ENCODE data around the gene DUSP14. TPM values are rescaled to one million over a fixed set of nuclear protein-coding genes. Genes with fewer than 3 reads are reported as not detected.
"Not testable (repeated sequence)": the region's sequence is repeated elsewhere in the genome, so short reads cannot be mapped to it uniquely, and the experiment has no call there.

The DUSP14 gene
- total and polyA plus RNA-seq, 2 of the 13 experiments (the other 11 are each of a cell fraction or from before 2014, with no cell fraction given), result 33.5 to 39.8 TPM

GRCh38 chr17:37511642-37512041 lies 22.0 kb downstream of the DUSP14 start:
- intact Hi-C loops (cut with micrococcal nuclease; ENCODE audit: unreplicated experiment); FAIRE-seq; in situ Hi-C loops (cut with HindIII; ENCODE audit: extremely low pct_ligation_motif_present, low pct_unique_long_range_greater_than_20kb); ATAC-seq; CTCF ChIA-PET (ENCODE audit: low intra/inter-chr PET ratio, low total read pairs); DNase-seq (ENCODE audit: low spot score); H2AFZ ChIP-seq (ENCODE audit: low read length); H4K20me1 ChIP-seq (ENCODE audit: insufficient read depth, low read length); H3K4me2 ChIP-seq (ENCODE audit: low read depth, low read length); H3K9ac ChIP-seq (ENCODE audit: insufficient read depth, low read depth, low read length); H3K4me3 ChIP-seq (replicated peaks in 1 of 3; ENCODE audit: insufficient read depth in 1 of 3, low read depth in 2 of 3, low read length in 3 of 3); H3K27ac ChIP-seq (ENCODE audit: extremely low read length, insufficient read depth, low read length); H3K27me3 ChIP-seq (ENCODE audit: control insufficient read depth in 1 of 2, insufficient read depth in 2 of 2, low read length in 2 of 2); H3K9me3 ChIP-seq (ENCODE audit: low read length); BruUV-seq (replicated peaks): not testable (repeated sequence)
- POLR2A ChIA-PET, result interaction anchor here (0.9 kb wide), 1 partner anchor 10 kb away, joined by 3 read pairs; no protein-coding TSS in a partner anchor
- Histone ChIP-seq H3K36me3 (replicated peaks in 1 of 2; ENCODE audit: control insufficient read depth in 1 of 2, insufficient read depth in 2 of 2, low read length in 2 of 2) (peaks cover 11 to 42% of the 10 kb centered on the region in 2 experiments; a peak in 4 of 5 replicates), H3K79me2 (ENCODE audit: insufficient read depth, low read length) (peaks cover 36% of the 10 kb centered on the region), H3K4me1 (ENCODE audit: insufficient read depth, low read length) (peaks cover 16% of the 10 kb centered on the region)
- peak; percentile 70 for TF ChIP-seq ZNF121 (CRISPR knock-in tag; IDR thresholded peaks at IDR 0.05)
- TF ChIP-seq ZNF770 (CRISPR knock-in tag; IDR thresholded peaks at IDR 0.05), result peak; percentile 54
- 92% methylated on average over 1 of the region's 1 CpG for WGBS (ENCODE audit: low lambda C conversion rate)

GRCh38 chr17:37512442-37513068 lies 22.9 kb downstream of the DUSP14 start:
- Histone ChIP-seq H3K79me2 (ENCODE audit: insufficient read depth, low read length) (peaks cover 27% of the 10 kb centered on the region), H3K27ac (ENCODE audit: extremely low read length, insufficient read depth, low read length) (no peak overlapping the region), H2AFZ (ENCODE audit: low read length) (no peak overlapping the region), H3K36me3 (replicated peaks in 1 of 2; ENCODE audit: control insufficient read depth in 1 of 2, insufficient read depth in 2 of 2, low read length in 2 of 2) (peaks cover 11 to 48% of the 10 kb centered on the region in 2 experiments; a peak in 4 of 5 replicates), H3K4me3 (replicated peaks in 1 of 3; ENCODE audit: insufficient read depth in 1 of 3, low read depth in 2 of 3, low read length in 3 of 3) (no peak overlapping the region), H3K9ac (ENCODE audit: insufficient read depth, low read depth, low read length) (no peak overlapping the region), H3K9me3 (ENCODE audit: low read length) (no peaks in the 10 kb centered on the region), H3K4me1 (ENCODE audit: insufficient read depth, low read length) (peaks cover 10% of the 10 kb centered on the region), H3K27me3 (ENCODE audit: control insufficient read depth in 1 of 2, insufficient read depth in 2 of 2, low read length in 2 of 2) (no peaks in the 10 kb centered on the region), H4K20me1 (ENCODE audit: insufficient read depth, low read length) (0 out of 2 replicates have a peak, but pooled peaks cover 6% of the 10 kb centered on the region), H3K4me2 (ENCODE audit: low read depth, low read length) (no peak overlapping the region)
- no TSS peak for BruUV-seq (replicated peaks)
- intact Hi-C loops (cut with micrococcal nuclease; ENCODE audit: unreplicated experiment) (no loop called here), in situ Hi-C loops (cut with HindIII; ENCODE audit: extremely low pct_ligation_motif_present, low pct_unique_long_range_greater_than_20kb) (no loop called here)
- FAIRE-seq, result no peak
- peak; percentile 42; the same call in 2 of the 3 replicates for ATAC-seq
- ChIA-PET POLR2A (no interaction called here), CTCF (ENCODE audit: low intra/inter-chr PET ratio, low total read pairs) (no interaction called here)
- 91% methylated on average over 18 of the region's 24 CpGs for WGBS (ENCODE audit: low lambda C conversion rate)
- no peak for DNase-seq (ENCODE audit: low spot score)
- TF ChIP-seq CREB3 (CRISPR knock-in tag; IDR thresholded peaks at IDR 0.05) (no peak), DDIT3 (CRISPR knock-in tag; IDR thresholded peaks at IDR 0.05) (no peak), ZNF652 (CRISPR knock-in tag; IDR thresholded peaks at IDR 0.05; ENCODE audit: borderline replicate concordance, low read depth) (peak; percentile 22; the same call in 1 of the 2 replicates), MYC (CRISPR knock-in tag; IDR thresholded peaks at IDR 0.05; ENCODE audit: borderline replicate concordance) (peak; percentile 40; the same call in 1 of the 2 replicates), FOXO1 (CRISPR knock-in tag; IDR thresholded peaks at IDR 0.05) (no peak), FOXA1 (IDR thresholded peaks at IDR 0.05) (no peak), FOXA1 (CRISPR knock-in tag; IDR thresholded peaks at IDR 0.05) (no peak), TBP (CRISPR knock-in tag; IDR thresholded peaks at IDR 0.05) (no peak), PRPF4 (IDR thresholded peaks at IDR 0.05; ENCODE audit: low read depth, low read length, poor library complexity, severe bottlenecking) (peak; percentile 69), ZNF704 (CRISPR knock-in tag; IDR thresholded peaks at IDR 0.05; ENCODE audit: borderline replicate concordance) (no peak), RARA (CRISPR knock-in tag; IDR thresholded peaks at IDR 0.05) (peak; percentile 60), POGZ (CRISPR knock-in tag; IDR thresholded peaks at IDR 0.05) (peak; percentile 55; the same call in 1 of the 2 replicates)

Data from HepG2 (cell line).